Colonic mucosa (tissue), 4 donors: ENCODE data around the gene SIGLEC5. TPM values are rescaled to one million over a fixed set of nuclear protein-coding genes. Genes with fewer than 3 reads are reported as not detected.

ENCODE experiments used
- DNase-seq: peaks from one replicate; pipeline ENCODE4 v3.0.0-alpha.2; 2020
- H3K27ac ChIP-seq: fragments of 200-600 bp; one replicate; pipeline ENCODE4 v1.8.0; 2021
- H3K27me3 ChIP-seq: fragments of 200-600 bp; one replicate; pipeline ENCODE4 v1.8.0; 2021
- H3K36me3 ChIP-seq: fragments of 200-600 bp; one replicate; pipeline ENCODE4 v1.8.0; 2021
- H3K4me1 ChIP-seq: fragments of 200-600 bp; one replicate; pipeline ENCODE4 v1.8.0; 2021; ENCODE audit warnings: mild to moderate bottlenecking
- H3K4me3 ChIP-seq: fragments of 200-600 bp; one replicate; pipeline ENCODE4 v1.8.0; 2021
- H3K9ac ChIP-seq, 2 donors: one replicate each; pipeline ENCODE4 v1.7.0; 2013; ENCODE audit warnings: control low read depth in 2 of 2, low read depth in 2 of 2, low read length in 2 of 2
- H3K9me3 ChIP-seq: fragments of 200-600 bp; one replicate; pipeline ENCODE4 v1.8.0; 2021
- CTCF ChIP-seq: fragments of 200-600 bp; IDR thresholded peaks from one replicate; pipeline ENCODE4 v1.8.0; 2022; ENCODE audit warnings: antibody characterized with exemption, mild to moderate bottlenecking
- intact Hi-C: fragments of 100-400 bp; cut with DNase I; formaldehyde crosslinking; loops from one replicate; pipeline ENCODE4 v1.14.1; 2022
- total RNA-seq, 2 donors: library from RNA; stranded (reverse); fragmentation: NEBNext Ultra II Directional in 1 of 2; extraction: Animal tissue kit (Norgen Biotek cat#: 25700) in 1 of 2; gene quantifications; one replicate each; pipeline ENCODE4 v1.2.1, GENCODE V29; 2021
- donor health status: healthy.
- donor health status: DM: no; HTN: no; CAD: no.
- donor health status: DM: no; HTN: no; CAD: no.

SIGLEC5 gene
- total RNA-seq, 2 donors from 2014 or later, result not detected

- H3K36me3 ChIP-seq, result no peaks in the 10 kb centered on the region
- DNase-seq, result no peak
- TF ChIP-seq CTCF, result no peak
- H3K9ac ChIP-seq, result no peak overlapping the region
- intact Hi-C loops, result no loop called here
- no peak overlapping the region for H3K27ac ChIP-seq
- H3K4me1 ChIP-seq, result no peaks in the 10 kb centered on the region
- no peaks in the 10 kb centered on the region for H3K9me3 ChIP-seq
- no peak overlapping the region for H3K4me3 ChIP-seq
- no peaks in the 10 kb centered on the region for H3K27me3 ChIP-seq
These were observed 19.6 kb downstream of the SIGLEC5 start for GRCh38 chr19:51610576-51610975.

- no peak overlapping the region for H3K4me3 ChIP-seq
- H3K4me1 ChIP-seq, result no peaks in the 10 kb centered on the region
- H3K27ac ChIP-seq, result no peak overlapping the region
- no peak overlapping the region for H3K9ac ChIP-seq
- intact Hi-C loops, result no loop called here
- no peaks in the 10 kb centered on the region for H3K36me3 ChIP-seq
- H3K27me3 ChIP-seq, result no peaks in the 10 kb centered on the region
- peak; percentile 85 for DNase-seq
- H3K9me3 ChIP-seq, result no peaks in the 10 kb centered on the region
- peak; percentile 31 for TF ChIP-seq CTCF
These were observed 22.2 kb downstream of the SIGLEC5 start for GRCh38 chr19:51607920-51608562.

- Histone ChIP-seq H3K9ac (no peak overlapping the region), H3K27me3 (no peaks in the 10 kb centered on the region), H3K4me1 (no peaks in the 10 kb centered on the region), H3K27ac (no peak overlapping the region), H3K4me3 (no peak overlapping the region), H3K9me3 (no peaks in the 10 kb centered on the region), H3K36me3 (no peaks in the 10 kb centered on the region)
- no peak for TF ChIP-seq CTCF
- no peak for DNase-seq
- intact Hi-C loops, result no loop called here
These were observed 23.1 kb downstream of the SIGLEC5 start for GRCh38 chr19:51607077-51607476.

GRCh38 chr19:51602189-51602854 is 27.9 kb downstream of the SIGLEC5 start:
- no peaks in the 10 kb centered on the region for H3K9me3 ChIP-seq

GRCh38 chr19:51600940-51601580 is 29.1 kb downstream of the SIGLEC5 start:
- intact Hi-C loops, result no loop called here
- Histone ChIP-seq H3K9ac (no peak overlapping the region), H3K4me1 (no peaks in the 10 kb centered on the region), H3K9me3 (no peaks in the 10 kb centered on the region), H3K27ac (no peak overlapping the region), H3K36me3 (no peaks in the 10 kb centered on the region), H3K4me3 (no peak overlapping the region), H3K27me3 (no peaks in the 10 kb centered on the region)
- TF ChIP-seq CTCF, result no peak
- no peak for DNase-seq

More at GRCh38 chr19:51602189-51602854, 27.9 kb downstream of the SIGLEC5 start:
- no peak for DNase-seq
- TF ChIP-seq CTCF, result no peak
- Histone ChIP-seq H3K4me3 (no peak overlapping the region), H3K4me1 (no peaks in the 10 kb centered on the region), H3K27me3 (no peaks in the 10 kb centered on the region), H3K9ac (no peak overlapping the region), H3K27ac (no peak overlapping the region), H3K36me3 (no peaks in the 10 kb centered on the region)
- intact Hi-C loops, result no loop called here
